Lung microvascular endothelial cell (primary cell): Measurements from ENCODE around the gene HOTAIR. TPM values are rescaled to one million over a fixed set of nuclear protein-coding genes. Genes with fewer than 3 reads are reported as not detected.

Experiments
- DNase-seq, 2 donors: peaks; one replicate each; pipeline versions ENCODE4 v3.0.0 to v3.0.0-alpha.2; 2010; ENCODE audit warnings: low read depth in 2 of 2
- total RNA-seq: library from RNA; depleted of rRNA; stranded (reverse); fragments of >200 nt; gene quantifications from 2 replicates; pipeline ENCODE4 v1.2.1, GENCODE V29; 2014

The HOTAIR gene
- total RNA-seq, 1 donor from 2014 or later, result not detected

DNA sequence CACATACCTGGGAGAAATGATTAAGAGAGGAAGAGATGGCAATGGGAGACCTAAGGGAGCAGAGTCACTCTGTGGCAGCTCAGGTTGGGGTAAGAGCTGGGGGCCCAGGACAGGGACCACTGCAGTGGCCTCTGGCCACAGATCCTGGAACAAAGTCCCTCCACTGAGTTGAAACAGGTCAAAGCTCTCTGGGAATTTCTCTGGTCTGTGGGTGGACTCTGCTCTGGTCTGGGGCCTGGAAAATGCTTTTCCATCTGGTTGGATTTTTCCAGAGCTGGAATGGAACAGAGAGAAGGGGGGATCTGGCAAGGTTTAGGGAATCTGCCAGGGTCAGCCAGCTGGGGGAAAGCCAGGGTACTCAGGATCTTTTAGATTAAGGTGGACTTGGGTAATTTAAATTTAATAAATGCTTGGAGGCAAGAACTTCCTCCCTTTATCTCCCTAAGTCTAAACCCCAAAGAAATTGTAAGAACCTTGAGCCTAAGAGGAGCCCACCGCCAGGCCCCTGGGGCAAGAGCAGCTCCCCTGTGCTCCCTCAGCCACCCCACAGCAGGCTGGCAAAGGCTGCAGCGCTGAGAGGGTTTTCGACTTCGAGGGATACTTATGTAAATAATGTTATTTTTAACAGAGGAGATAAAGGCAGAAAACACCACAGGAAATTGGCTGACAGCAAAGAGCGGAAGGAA, 13.9 kb upstream of the HOTAIR start:
- no peak for DNase-seq

- DNase-seq, result no peak
These were observed 13.1 kb upstream of the HOTAIR start for GRCh38 chr12:53987787-53988230.

DNA sequence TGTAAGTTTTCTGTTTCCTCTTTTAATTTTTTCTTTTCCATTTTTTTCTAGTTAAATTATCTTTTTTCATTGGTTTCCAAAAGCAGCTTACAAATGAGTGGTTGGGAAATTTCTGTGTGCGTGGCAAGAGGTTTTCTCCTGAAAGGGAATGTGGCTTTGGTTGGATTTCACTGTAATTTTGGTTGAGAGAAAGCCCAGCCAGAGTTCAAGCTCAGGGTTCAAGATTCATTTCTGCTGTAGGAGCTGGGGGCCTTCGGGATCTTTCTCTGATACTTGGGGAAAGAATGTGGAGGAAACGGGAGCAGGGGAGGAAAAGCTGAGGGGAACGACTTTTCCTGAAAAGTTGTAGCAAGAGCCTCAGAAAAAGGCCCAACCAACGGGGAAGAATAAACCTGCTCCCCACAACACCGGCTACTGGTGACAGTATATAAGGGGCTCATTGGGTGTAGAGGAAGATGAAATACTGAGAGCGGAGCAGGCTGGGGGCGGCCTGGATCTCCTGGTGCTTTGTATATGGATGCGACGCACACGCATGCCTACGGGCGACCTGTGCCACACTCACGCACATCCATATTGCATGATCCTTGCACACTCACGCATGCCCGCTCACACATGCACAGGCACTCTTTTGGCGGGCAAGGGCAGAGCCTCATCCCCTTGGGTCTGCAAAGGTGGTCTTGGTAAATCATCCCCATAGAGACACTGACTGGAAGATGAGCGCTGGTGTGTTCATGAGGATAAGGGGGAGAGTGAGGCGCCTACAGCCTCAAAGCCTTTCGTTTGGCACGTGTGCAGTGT, 12.1 kb upstream of the HOTAIR start:
- DNase-seq, result no peak

DNA sequence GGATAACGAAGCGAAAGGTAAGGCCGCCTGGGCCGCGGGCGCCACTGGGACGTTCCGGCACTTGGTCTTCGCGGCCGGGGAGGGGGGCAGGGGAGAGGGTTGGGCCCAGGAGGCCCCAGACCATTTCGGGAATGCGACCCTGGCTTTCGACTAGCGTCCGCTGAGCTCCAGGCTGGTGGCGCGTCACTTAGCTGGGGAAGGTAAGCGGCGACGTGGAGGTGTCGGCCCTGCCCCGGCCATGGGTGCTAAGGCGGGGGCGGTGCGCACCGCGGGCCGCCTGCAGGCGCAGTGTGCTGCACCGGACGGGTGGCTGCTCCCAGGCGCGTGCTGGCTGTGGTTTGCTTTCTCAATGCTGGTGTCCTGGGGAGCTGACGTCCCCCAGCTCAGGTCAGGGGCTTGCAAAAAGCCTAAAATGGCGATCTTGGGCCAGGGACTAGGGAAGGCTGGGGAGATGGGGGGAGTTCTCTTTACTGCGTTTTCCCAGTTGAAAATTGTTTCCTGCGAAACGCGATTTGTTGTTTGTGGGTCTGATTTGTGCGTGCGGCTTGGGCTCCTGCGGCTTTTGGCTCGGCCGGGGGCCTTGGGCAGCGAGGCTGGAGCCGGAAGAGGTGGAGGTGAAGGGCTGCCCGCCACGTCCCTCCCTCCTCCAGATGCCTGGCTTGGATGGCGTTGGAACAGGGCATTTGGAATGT, 11.4 kb upstream of the HOTAIR start:
- DNase-seq, result no peak

DNA sequence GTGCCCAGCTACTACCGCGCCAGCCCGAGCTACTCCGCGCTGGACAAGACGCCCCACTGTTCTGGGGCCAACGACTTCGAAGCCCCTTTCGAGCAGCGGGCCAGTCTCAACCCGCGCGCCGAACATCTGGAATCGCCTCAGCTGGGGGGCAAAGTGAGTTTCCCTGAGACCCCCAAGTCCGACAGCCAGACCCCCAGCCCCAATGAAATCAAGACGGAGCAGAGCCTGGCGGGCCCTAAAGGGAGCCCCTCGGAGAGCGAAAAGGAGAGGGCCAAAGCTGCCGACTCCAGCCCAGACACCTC, 10.9 kb upstream of the HOTAIR start:
- no peak for DNase-seq

- peak; percentile 85 to 87 for DNase-seq
These were observed 10.3 kb upstream of the HOTAIR start, which contains the start of gene HOXC10 for GRCh38 chr12:53984901-53985691. HOXC10 (plus strand) TSS chr12:53985146; CDS start chr12:53985260, 114 bp downstream.

DNA sequence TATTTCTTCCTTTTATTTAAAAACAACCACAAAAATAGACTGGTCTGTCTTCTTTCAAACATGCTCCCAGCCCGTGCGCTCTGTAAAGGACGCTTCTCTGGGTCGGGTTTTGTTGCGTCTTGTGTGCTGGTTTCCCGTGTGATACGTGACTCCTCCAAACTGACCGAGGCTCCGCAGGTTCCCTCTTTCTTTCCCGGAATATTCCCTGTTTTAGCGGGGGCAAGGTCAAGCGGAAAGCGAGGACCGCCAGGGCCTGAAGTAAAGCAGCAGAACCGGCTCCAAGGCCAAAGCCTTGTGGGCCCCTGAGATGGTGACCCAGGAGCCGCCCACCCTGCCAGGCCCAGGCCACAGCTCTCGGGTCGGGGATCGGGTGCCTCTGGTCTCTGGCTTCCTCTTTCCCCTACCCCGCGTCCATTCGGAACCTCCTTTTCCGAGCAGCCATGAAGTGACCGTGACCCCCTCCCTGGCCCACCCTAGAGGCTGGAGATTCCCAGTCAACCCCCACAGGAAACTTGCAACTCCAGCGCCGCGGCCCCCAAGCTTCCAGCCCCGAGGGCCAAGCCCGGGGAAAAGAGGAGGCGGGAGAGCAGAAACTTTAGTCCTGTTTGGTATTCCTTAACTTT, 9.3 kb upstream of the HOTAIR start:
- DNase-seq, result no peak

- DNase-seq, result no peak
These were observed 8.8 kb upstream of the HOTAIR start for GRCh38 chr12:53983568-53983949.

- no peak for DNase-seq
These were observed 8.2 kb upstream of the HOTAIR start for GRCh38 chr12:53982648-53983567.

DNA sequence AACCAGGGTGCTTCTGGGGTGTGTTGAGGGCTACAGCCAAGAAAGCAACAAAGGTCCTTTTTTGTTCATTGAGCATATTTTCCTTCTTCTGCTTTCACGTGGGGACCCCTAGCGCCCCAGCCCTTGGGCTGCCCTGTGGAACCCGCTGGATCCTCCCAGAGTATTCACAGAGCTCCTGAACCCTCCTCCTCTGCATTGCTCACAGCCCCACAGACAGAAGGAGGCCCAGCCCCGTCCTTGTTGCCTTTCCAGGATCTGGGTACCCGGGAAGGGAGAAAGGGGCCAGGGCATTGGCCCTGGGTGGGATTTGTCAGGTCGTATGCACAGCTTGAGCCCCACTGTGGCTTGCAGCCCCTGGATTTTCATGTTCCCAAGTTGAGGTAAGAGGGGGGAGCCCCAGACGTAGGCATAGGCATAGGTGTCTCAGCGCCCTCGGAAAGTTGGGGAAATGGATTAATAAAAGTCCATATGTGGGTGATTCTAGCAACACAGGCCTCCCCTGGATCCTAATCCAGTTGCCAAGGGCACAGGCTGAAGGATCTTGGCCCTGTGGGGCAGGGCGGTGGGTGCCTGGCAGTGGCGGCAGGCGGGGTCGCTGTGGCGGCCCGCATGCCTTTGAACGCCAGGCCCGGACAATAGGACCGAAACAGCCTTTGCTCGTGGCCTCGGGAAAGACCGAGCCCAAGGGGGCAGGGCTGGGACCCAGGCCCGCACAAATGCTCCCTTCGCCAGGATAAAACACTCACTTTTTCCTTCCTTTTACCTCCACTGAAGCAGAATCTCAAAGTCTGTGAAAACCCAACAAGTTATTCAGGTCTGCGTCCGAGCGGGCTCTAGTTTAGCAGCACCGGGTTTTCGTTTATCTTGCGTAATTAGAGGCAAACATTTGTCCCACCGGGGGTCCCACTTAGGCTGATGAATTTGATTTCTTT, 7.1 kb upstream of the HOTAIR start:
- no peak for DNase-seq

GRCh38 chr12:53980802-53981496, 6.2 kb upstream of the HOTAIR start:
- no peak for DNase-seq

- no peak for DNase-seq
These were observed 5.5 kb upstream of the HOTAIR start for GRCh38 chr12:53980104-53980801.

DNA sequence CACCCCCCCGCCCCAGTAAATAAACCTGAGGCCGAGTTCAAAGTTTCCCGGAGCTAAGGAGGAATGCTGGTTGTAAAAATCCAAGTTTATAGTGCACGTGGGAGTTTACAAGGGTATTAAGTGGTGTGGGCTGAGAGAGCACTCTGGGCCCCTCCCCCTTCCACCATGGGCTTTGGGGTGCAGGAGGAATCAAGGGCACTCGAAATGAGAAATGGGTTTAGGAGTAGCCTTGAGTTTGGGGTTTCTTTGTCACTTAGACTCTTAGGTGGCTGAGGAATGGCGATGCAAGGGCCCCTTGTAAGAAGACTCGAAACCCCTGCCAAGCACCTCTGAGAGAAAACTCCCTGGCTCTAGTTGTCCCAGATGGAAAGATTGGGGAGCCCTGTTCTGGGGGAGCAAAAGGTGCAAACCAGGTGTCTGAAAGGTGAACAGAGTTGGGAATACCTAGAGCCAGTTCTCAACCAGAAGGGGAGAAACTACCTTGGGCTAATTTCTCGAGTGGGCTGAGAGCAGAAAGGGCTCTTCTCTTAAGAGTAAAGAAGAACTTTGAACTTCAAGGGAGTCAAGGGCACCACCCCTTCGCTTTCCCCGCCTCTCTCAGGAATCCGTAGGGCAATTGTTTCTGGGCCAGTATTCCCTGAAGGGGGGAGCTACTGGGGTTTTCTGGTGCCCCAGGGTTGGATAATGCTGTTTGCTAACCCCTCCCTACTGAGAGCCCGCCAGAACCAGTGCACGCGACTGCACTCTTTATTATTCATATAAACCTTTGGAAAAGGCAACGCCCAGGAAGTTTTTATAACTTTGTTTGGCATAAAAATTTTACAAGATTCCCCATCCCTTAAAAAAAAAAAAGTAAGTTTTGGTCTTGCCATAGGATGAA, 4.0 kb upstream of the HOTAIR start:
- DNase-seq, result no peak

- DNase-seq, result no peak
These were observed 3.1 kb upstream of the HOTAIR start for GRCh38 chr12:53977596-53978445.

- no peak for DNase-seq
These were observed 2.3 kb upstream of the HOTAIR start for GRCh38 chr12:53976823-53977595.
